Measurements from ENCODE around the gene SLC35D2. TPM values are rescaled to one million over a fixed set of nuclear protein-coding genes. Genes with fewer than 3 reads are reported as not detected.

SLC35D2 gene
- total and polyA plus RNA-seq, 4 donors: 14.9 to 27.2 (median 21.5) TPM

- no peak for TF ChIP-seq CTCF (IDR thresholded peaks at IDR 0.05; ENCODE audit: control extremely low read depth, extremely low read depth)
- H3K4me3 ChIP-seq: no peak overlapping the region
- H3K36me3 ChIP-seq (ENCODE audit: control insufficient read depth in 4 of 4, insufficient read depth in 4 of 4, low read length in 4 of 4): peaks cover 0 to 7% (median 1%) of the 10 kb centered on the region in 4 donors
- DNase-seq: no peak
- no peak for ATAC-seq (ENCODE audit: insufficient read depth, low FRiP score)
- H3K9me3 ChIP-seq (ENCODE audit: control insufficient read depth in 4 of 4, insufficient read depth in 3 of 4, low read length in 3 of 4): no peaks in the 10 kb centered on the region
- H3K27me3 ChIP-seq (ENCODE audit: control insufficient read depth in 3 of 3, insufficient read depth in 3 of 3, low read length in 2 of 3): no peaks in the 10 kb centered on the region
- peaks cover 0 to 14% (median 0%) of the 10 kb centered on the region in 5 donors for H3K4me1 ChIP-seq (ENCODE audit: control insufficient read depth in 5 of 5, insufficient read depth in 5 of 5, low read length in 5 of 5)
- 93 to 97% methylated on average over 3 of the region's 3 CpGs for WGBS, 2 donors
- no peak overlapping the region for H3K27ac ChIP-seq (ENCODE audit: low read depth in 1 of 2, low read length in 1 of 2)
- no peak overlapping the region for H3K9ac ChIP-seq (ENCODE audit: insufficient read depth in 1 of 2, low read length in 2 of 2)
These were observed 45.2 kb downstream of the SLC35D2 start for GRCh38 chr9:96338299-96338698.

- Histone ChIP-seq H3K27ac (ENCODE audit: low read depth in 1 of 2, low read length in 1 of 2) (no peak overlapping the region), H3K4me1 (ENCODE audit: control insufficient read depth in 5 of 5, insufficient read depth in 5 of 5, low read length in 5 of 5) (no peaks in the 10 kb centered on the region), H3K4me3 (no peak overlapping the region), H3K9me3 (ENCODE audit: control insufficient read depth in 4 of 4, insufficient read depth in 3 of 4, low read length in 3 of 4) (no peaks in the 10 kb centered on the region), H3K27me3 (ENCODE audit: control insufficient read depth in 3 of 3, insufficient read depth in 3 of 3, low read length in 2 of 3) (no peaks in the 10 kb centered on the region), H3K36me3 (ENCODE audit: control insufficient read depth in 4 of 4, insufficient read depth in 4 of 4, low read length in 4 of 4) (peaks cover 0 to 3% (median 1%) of the 10 kb centered on the region in 4 donors), H3K9ac (ENCODE audit: insufficient read depth in 1 of 2, low read length in 2 of 2) (no peak overlapping the region)
- 53 to 82% methylated on average over 1 of the region's 1 CpG for WGBS, 2 donors
- no peak for TF ChIP-seq CTCF (IDR thresholded peaks at IDR 0.05; ENCODE audit: control extremely low read depth, extremely low read depth)
- ATAC-seq (ENCODE audit: insufficient read depth, low FRiP score) (no peak), DNase-seq (no peak)
These were observed 49.6 kb downstream of the SLC35D2 start for GRCh38 chr9:96333958-96334357.

- Histone ChIP-seq H3K27ac (ENCODE audit: low read depth in 1 of 2, low read length in 1 of 2) (no peak overlapping the region), H3K27me3 (ENCODE audit: control insufficient read depth in 3 of 3, insufficient read depth in 3 of 3, low read length in 2 of 3) (no peaks in the 10 kb centered on the region), H3K4me1 (ENCODE audit: control insufficient read depth in 5 of 5, insufficient read depth in 5 of 5, low read length in 5 of 5) (no peaks in the 10 kb centered on the region), H3K9me3 (ENCODE audit: control insufficient read depth in 4 of 4, insufficient read depth in 3 of 4, low read length in 3 of 4) (no peaks in the 10 kb centered on the region), H3K9ac (ENCODE audit: insufficient read depth in 1 of 2, low read length in 2 of 2) (no peak overlapping the region), H3K4me3 (no peak overlapping the region), H3K36me3 (ENCODE audit: control insufficient read depth in 4 of 4, insufficient read depth in 4 of 4, low read length in 4 of 4) (peaks cover 0 to 6% (median under 1%) of the 10 kb centered on the region in 4 donors)
- no peak for TF ChIP-seq CTCF (IDR thresholded peaks at IDR 0.05; ENCODE audit: control extremely low read depth, extremely low read depth)
- ATAC-seq (ENCODE audit: insufficient read depth, low FRiP score) (no peak), DNase-seq (no peak)
- WGBS, 2 donors: 82 to 92% methylated on average over 9 of the region's 9 CpGs
These were observed 52.1 kb downstream of the SLC35D2 start for GRCh38 chr9:96331236-96331947.

Measured in lung (tissue), 12 donors.